Endothelial cell of umbilical vein (primary cell): ENCODE measurements around the gene SDK2. TPM values are rescaled to one million over a fixed set of nuclear protein-coding genes. Genes with fewer than 3 reads are reported as not detected.

Experiments
- BruUV-seq: library from RNA; stranded (reverse); fragments of 400-500 nt; replicated peaks from 2 replicates; lab custom pipeline; 2021; lab: Mats Ljungman, UMichigan
- CTCF ChIA-PET: fragments of 300-600, 350-600 bp; sonication (Branson Sonifier 250); formaldehyde crosslinking; loops from one replicate; lab custom pipeline; 2021; ENCODE audit warnings: antibody characterized with exemption, inconsistent platforms; lab: Charles Lee
- POLR2A ChIA-PET: fragments of 300-600, 350-600 bp; sonication (Branson Sonifier 250); formaldehyde crosslinking; loops from one replicate; lab custom pipeline; 2021; ENCODE audit warnings: antibody characterized with exemption, inconsistent platforms; lab: Charles Lee
- DNase-seq: peaks from one replicate; pipeline ENCODE4 v3.0.0-alpha.2; 2011; ENCODE audit warnings: low read depth, low spot score
- FAIRE-seq: peaks from 2 replicates; lab custom pipeline; 2011; peaks lifted over from hg19 to GRCh38; lab: Jason Lieb, UNC
- H2AFZ ChIP-seq: 2 replicates; pipeline ENCODE4 v1.6.0; 2012; ENCODE audit warnings: low read depth, low read length, control low read depth, inconsistent platforms
- H3K27ac ChIP-seq: 2 replicates; pipeline ENCODE4 v1.5.1; 2011; ENCODE audit warnings: low read depth, mild to moderate bottlenecking, control low read depth, low read length, moderate library complexity; ENCODE audit not compliant: insufficient read depth
- H3K27me3 ChIP-seq, 2 experiments: 2 replicates each; pipeline versions ENCODE4 v1.6.0 to v1.6.1; 2011; ENCODE audit warnings: low read length in 2 of 2, mixed read lengths in 1 of 2; ENCODE audit not compliant: control insufficient read depth in 2 of 2, insufficient read depth in 2 of 2
- H3K36me3 ChIP-seq, 2 experiments: 2 replicates in 1 of 2; 3 replicates in 1 of 2; pipeline ENCODE4 v1.5.1; 2011; ENCODE audit warnings: low read length in 2 of 2, mild to moderate bottlenecking in 1 of 2, moderate library complexity in 1 of 2; ENCODE audit not compliant: control insufficient read depth in 2 of 2, insufficient read depth in 2 of 2; ENCODE audit errors: extremely low read depth in 1 of 2
- H3K4me1 ChIP-seq: 3 replicates; pipeline ENCODE4 v1.5.1; 2011; ENCODE audit warnings: mild to moderate bottlenecking, low read length; ENCODE audit not compliant: control insufficient read depth, insufficient read depth; ENCODE audit errors: extremely low read depth
- H3K4me2 ChIP-seq: 2 replicates; pipeline ENCODE4 v1.6.1; 2011; ENCODE audit warnings: low read length, control low read depth, mixed read lengths; ENCODE audit not compliant: insufficient read depth
- H3K4me3 ChIP-seq, 3 experiments: fragments of 200-600 bp in 1 of 3; sonication (generic), shearing (Covaris generic) in 1 of 3; replicated peaks in 1 of 3; 2 replicates each; pipeline ENCODE4 v1.5.1; 2011 to 2016; ENCODE audit warnings: control low read depth in 3 of 3, low read length in 3 of 3, mild to moderate bottlenecking in 2 of 3, inconsistent platforms in 1 of 3, low read depth in 1 of 3, moderate library complexity in 1 of 3; ENCODE audit not compliant: insufficient read depth in 1 of 3
- H3K79me2 ChIP-seq: 2 replicates; pipeline ENCODE4 v1.6.0; 2012; ENCODE audit warnings: low read length, inconsistent platforms; ENCODE audit not compliant: control insufficient read depth, insufficient read depth
- H3K9ac ChIP-seq: replicated peaks from 2 replicates; pipeline ENCODE3; 2011; ENCODE audit warnings: low read length, control low read depth; ENCODE audit not compliant: insufficient read depth; ENCODE audit errors: extremely low read depth
- H3K9me1 ChIP-seq: replicated peaks from 3 replicates; pipeline ENCODE4 v1.6.0; 2011; ENCODE audit warnings: mild to moderate bottlenecking, low read length; ENCODE audit not compliant: control insufficient read depth, insufficient read depth; ENCODE audit errors: extremely low read depth
- H3K9me3 ChIP-seq: replicated peaks from 2 replicates; pipeline ENCODE4 v1.5.1; 2012; ENCODE audit warnings: low read length, inconsistent platforms; ENCODE audit not compliant: control insufficient read depth, insufficient read depth
- H4K20me1 ChIP-seq: replicated peaks from 2 replicates; pipeline ENCODE3; 2011; ENCODE audit warnings: mild to moderate bottlenecking, low read length; ENCODE audit not compliant: control insufficient read depth, insufficient read depth; ENCODE audit errors: extremely low read depth
- EZH2 ChIP-seq: IDR thresholded peaks from 2 replicates; pipeline ENCODE4 v1.6.1; 2012; ENCODE audit warnings: borderline replicate concordance, low read depth, mild to moderate bottlenecking, moderate library complexity, low read length, inconsistent platforms; ENCODE audit not compliant: severe bottlenecking
- FOS ChIP-seq: IDR thresholded peaks from 2 replicates; pipeline ENCODE4 v1.6.1; 2011; ENCODE audit warnings: mild to moderate bottlenecking, low read length, moderate library complexity, borderline replicate concordance; ENCODE audit not compliant: insufficient read depth
- GATA2 ChIP-seq: IDR thresholded peaks from 2 replicates; pipeline ENCODE4 v1.7.0; 2011; ENCODE audit warnings: low read depth, mild to moderate bottlenecking, moderate library complexity, mixed read lengths, low read length; ENCODE audit not compliant: insufficient read length, insufficient read depth
- JUN ChIP-seq: IDR thresholded peaks from 2 replicates; pipeline ENCODE4 v1.6.1; 2011; ENCODE audit warnings: borderline replicate concordance, low read depth; ENCODE audit not compliant: insufficient read length, insufficient read depth
- MAX ChIP-seq: IDR thresholded peaks from 2 replicates; pipeline ENCODE4 v1.6.1; 2011; ENCODE audit not compliant: insufficient read depth, insufficient read length
- MYC ChIP-seq: IDR thresholded peaks from one replicate; pipeline ENCODE4 v1.6.1; 2011; ENCODE audit warnings: mild to moderate bottlenecking, low read depth, low read length
- POLR2A ChIP-seq: IDR thresholded peaks from 2 replicates; pipeline ENCODE4 v1.6.1; 2012; ENCODE audit warnings: low read depth, mild to moderate bottlenecking, control low read depth, low read length
- POLR2AphosphoS5 ChIP-seq: IDR thresholded peaks from 2 replicates; pipeline ENCODE4 v1.6.1; 2012; ENCODE audit warnings: low read depth, mild to moderate bottlenecking, control low read depth, low read length, moderate library complexity; ENCODE audit not compliant: insufficient read depth
- dilution Hi-C: fragments of 300-500 bp; cut with MboI; formaldehyde crosslinking; loops from one replicate; pipeline ENCODE4 v1.15.0; 2019; ENCODE audit warnings: low sequenced_read_pairs; ENCODE audit not compliant: extremely low pct_ligation_motif_present
- intact Hi-C: fragments of 100-400 bp; cut with micrococcal nuclease; formaldehyde crosslinking; loops from one replicate; pipeline ENCODE4 v1.10.0; 2022
- polyA plus RNA-seq, 4 experiments: library from polyadenylated mRNA; depleted of rRNA in 3 of 4; stranded (reverse) in 3 of 4; unstranded in 1 of 4; fragments of >200 nt; gene quantifications; 2 replicates each; pipeline versions ENCODE4 v1.2.1 to v1.2.3, GENCODE V29; 2011 to 2012; ENCODE audit warnings: missing spikeins in 1 of 4
- total RNA-seq: library from RNA; stranded (reverse); gene quantifications from 2 replicates; pipeline ENCODE4 v1.2.3, GENCODE V29; 2021
- TF ChIP-seq, protein P1 (sequence below), 2 donors: IDR thresholded peaks; 1 replicate in 1 of 2; 2 replicates in 1 of 2; pipeline ENCODE4 v1.5.1; 2011; ENCODE audit warnings: low read length in 2 of 2, mild to moderate bottlenecking in 2 of 2, moderate library complexity in 2 of 2, control low read depth in 1 of 2, inconsistent platforms in 1 of 2, low read depth in 1 of 2; ENCODE audit not compliant: insufficient read depth in 1 of 2; ENCODE audit errors: extremely low read depth in 1 of 2

SDK2 gene
- total and polyA plus RNA-seq, 2 donors (not counting 3 experiments of a cell fraction or from before 2014, with no cell fraction given): not detected

DNA sequence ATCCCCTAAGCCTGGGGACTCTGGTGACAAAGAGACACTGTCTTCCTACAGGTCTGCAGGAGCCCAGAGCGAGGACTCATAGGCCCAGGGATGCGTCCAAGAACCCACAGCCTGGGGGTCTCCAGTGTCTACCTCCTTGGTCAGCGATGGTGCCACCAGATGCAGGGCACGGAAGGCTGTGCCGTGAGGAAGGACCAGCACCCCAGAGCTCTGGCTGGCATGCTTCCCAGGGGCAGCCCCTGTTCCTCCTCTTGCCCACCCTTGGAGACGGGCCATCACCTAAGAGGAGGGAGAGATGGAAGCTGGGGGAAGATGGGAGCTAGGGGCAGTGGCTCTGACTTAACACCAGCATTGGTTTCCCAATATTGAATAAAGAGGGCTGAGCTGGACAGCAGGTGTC lies 125.2 kb downstream of the SDK2 start:
- POLR2A ChIA-PET: no interaction called here
- Histone ChIP-seq H3K79me2 (no peaks in the 10 kb centered on the region), H3K9ac (no peak overlapping the region), H2AFZ (no peak overlapping the region), H3K9me3 (no peaks in the 10 kb centered on the region), H3K9me1 (no peaks in the 10 kb centered on the region), H3K36me3 (no peaks in the 10 kb centered on the region), H3K4me2 (no peak overlapping the region), H3K4me3 (no peak overlapping the region), H3K27ac (no peak overlapping the region), H4K20me1 (no peaks in the 10 kb centered on the region), H3K4me1 (no peaks in the 10 kb centered on the region), H3K27me3 (no peaks in the 10 kb centered on the region)
- dilution Hi-C loops (no loop called here), intact Hi-C loops (no loop called here)
- CTCF ChIA-PET: no interaction called here
- DNase-seq (no peak), FAIRE-seq (no peak)
- TF ChIP-seq GATA2 (no peak), POLR2A (no peak), MAX (no peak), FOS (no peak), JUN (no peak), EZH2 (no peak), POLR2AphosphoS5 (no peak), MYC (no peak)
- TF ChIP-seq, protein P1, sequence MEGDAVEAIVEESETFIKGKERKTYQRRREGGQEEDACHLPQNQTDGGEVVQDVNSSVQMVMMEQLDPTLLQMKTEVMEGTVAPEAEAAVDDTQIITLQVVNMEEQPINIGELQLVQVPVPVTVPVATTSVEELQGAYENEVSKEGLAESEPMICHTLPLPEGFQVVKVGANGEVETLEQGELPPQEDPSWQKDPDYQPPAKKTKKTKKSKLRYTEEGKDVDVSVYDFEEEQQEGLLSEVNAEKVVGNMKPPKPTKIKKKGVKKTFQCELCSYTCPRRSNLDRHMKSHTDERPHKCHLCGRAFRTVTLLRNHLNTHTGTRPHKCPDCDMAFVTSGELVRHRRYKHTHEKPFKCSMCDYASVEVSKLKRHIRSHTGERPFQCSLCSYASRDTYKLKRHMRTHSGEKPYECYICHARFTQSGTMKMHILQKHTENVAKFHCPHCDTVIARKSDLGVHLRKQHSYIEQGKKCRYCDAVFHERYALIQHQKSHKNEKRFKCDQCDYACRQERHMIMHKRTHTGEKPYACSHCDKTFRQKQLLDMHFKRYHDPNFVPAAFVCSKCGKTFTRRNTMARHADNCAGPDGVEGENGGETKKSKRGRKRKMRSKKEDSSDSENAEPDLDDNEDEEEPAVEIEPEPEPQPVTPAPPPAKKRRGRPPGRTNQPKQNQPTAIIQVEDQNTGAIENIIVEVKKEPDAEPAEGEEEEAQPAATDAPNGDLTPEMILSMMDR (IDR thresholded peaks at IDR 0.05; ENCODE audit: extremely low read depth in 1 of 2, insufficient read depth in 1 of 2, low read depth in 1 of 2, low read length in 2 of 2): no peak
- no TSS peak for BruUV-seq
